Body of pancreas (tissue), 4 donors: ENCODE results near the gene DLD. TPM values are rescaled to one million over a fixed set of nuclear protein-coding genes. Genes with fewer than 3 reads are reported as not detected.

Experiments
- ATAC-seq: fragments of 150-250 bp; one replicate; pipeline ENCODE4 v1.9.1; 2016
- DNase-seq, 4 donors: peaks; one replicate each; pipeline ENCODE4 v3.0.0-alpha.2; 2019
- H3K27ac ChIP-seq, 4 donors: fragments of 200-600 bp; sonication (generic); 1 replicate in 3 of 4; 2 replicates in 1 of 4; pipeline versions ENCODE4 v1.5.1 to v1.6.1; 2016 to 2019; ENCODE audit warnings: mild to moderate bottlenecking in 1 of 4, mixed read lengths in 1 of 4, moderate library complexity in 1 of 4
- H3K27me3 ChIP-seq, 2 donors: fragments of 200-600 bp; sonication (generic); one replicate each; pipeline ENCODE4 v1.6.0; 2016; ENCODE audit warnings: mild to moderate bottlenecking in 1 of 2
- H3K36me3 ChIP-seq, 2 donors: fragments of 200-600 bp; sonication (generic); replicated peaks in 1 of 2; 2 replicates each; pipeline ENCODE4 v1.5.1; 2016; ENCODE audit warnings: low read depth in 2 of 2; ENCODE audit not compliant: insufficient read depth in 1 of 2
- H3K4me1 ChIP-seq: fragments of 200-600 bp; sonication (generic); one replicate; pipeline ENCODE4 v1.6.0; 2016
- H3K4me3 ChIP-seq, 2 donors: fragments of 200-600 bp; sonication (generic); 1 replicate in 1 of 2; 2 replicates in 1 of 2; pipeline ENCODE4 v1.5.1; 2016 to 2019
- H3K9me3 ChIP-seq, 3 donors: fragments of 200-600 bp; sonication (generic); 1 replicate in 2 of 3; 2 replicates in 1 of 3; pipeline ENCODE4 v1.5.1; 2016
- CTCF ChIP-seq, 7 experiments: fragments of 450-650 bp in 4 of 7; fragments of 200-600 bp in 3 of 7; sonication (generic) in 3 of 7; IDR thresholded peaks; one replicate each; pipeline ENCODE4 v1.5.1; 2016 to 2019; ENCODE audit warnings: antibody characterized with exemption in 7 of 7
- POLR2A ChIP-seq, 3 donors: fragments of 450-650 bp; IDR thresholded peaks; one replicate each; pipeline ENCODE4 v1.6.1; 2016; ENCODE audit warnings: antibody characterized with exemption in 3 of 3, mild to moderate bottlenecking in 2 of 3
- WGBS, 2 donors: methylation state at CpG; one replicate each; pipeline ENCODE4 v1.1.5; 2017; 5-methylcytosine and 5-hydroxymethylcytosine counted together
- intact Hi-C: fragments of 100-400 bp; cut with DNase I; formaldehyde crosslinking; loops from one replicate; pipeline ENCODE4 v1.15.1; 2023
- total RNA-seq, 2 donors: library from RNA; depleted of rRNA; stranded (reverse); fragments of >200 nt; gene quantifications; one replicate each; pipeline ENCODE4 v1.1.0, GENCODE V29; 2016

Gene DLD
- total RNA-seq, 2 donors from 2014 or later, result 53.7 to 123 TPM

- WGBS, 2 donors, result 86 to 92% methylated on average over 3 of the region's 3 CpGs
- no peak for ATAC-seq
- H3K4me1 ChIP-seq, result peaks cover 15% of the 10 kb centered on the region
- H3K27me3 ChIP-seq, result no peaks in the 10 kb centered on the region
- intact Hi-C loops, result no loop called here
- no peak for DNase-seq
- no peaks in the 10 kb centered on the region for H3K9me3 ChIP-seq
- H3K36me3 ChIP-seq, result peaks cover 0 to 6% of the 10 kb centered on the region in 2 donors
- no peak overlapping the region for H3K27ac ChIP-seq
- TF ChIP-seq POLR2A (IDR thresholded peaks at IDR 0.05) (no peak), CTCF (IDR thresholded peaks at IDR 0.05) (no peak)
- H3K4me3 ChIP-seq, result no peak overlapping the region
These were observed 53.6 kb downstream of the DLD start for GRCh38 chr7:107944411-107945169.

- 79 to 94% methylated on average over 2 of the region's 2 CpGs for WGBS, 2 donors
- TF ChIP-seq CTCF (IDR thresholded peaks at IDR 0.05) (no peak), POLR2A (IDR thresholded peaks at IDR 0.05) (no peak)
- ATAC-seq, result no peak
- intact Hi-C loops, result no loop called here
- no peak for DNase-seq
- peaks cover 0 to 6% of the 10 kb centered on the region in 2 donors for H3K36me3 ChIP-seq
- H3K9me3 ChIP-seq, result no peaks in the 10 kb centered on the region
- no peak overlapping the region for H3K27ac ChIP-seq
- no peak overlapping the region for H3K4me3 ChIP-seq
- H3K4me1 ChIP-seq, result peaks cover 22% of the 10 kb centered on the region
- no peaks in the 10 kb centered on the region for H3K27me3 ChIP-seq
These were observed 54.3 kb downstream of the DLD start for GRCh38 chr7:107945332-107945731.

- Histone ChIP-seq H3K36me3 (peaks cover 0 to 6% of the 10 kb centered on the region in 2 donors), H3K9me3 (no peaks in the 10 kb centered on the region), H3K27ac (no peak overlapping the region), H3K4me1 (peaks cover 33% of the 10 kb centered on the region), H3K4me3 (no peak overlapping the region), H3K27me3 (no peaks in the 10 kb centered on the region)
- 72 to 78% methylated on average over 2 of the region's 2 CpGs for WGBS, 2 donors
- ATAC-seq (no peak), DNase-seq (no peak)
- intact Hi-C loops, result no loop called here
- TF ChIP-seq POLR2A (IDR thresholded peaks at IDR 0.05), result no peak
- no peak for TF ChIP-seq CTCF (IDR thresholded peaks at IDR 0.05)
These were observed 55.5 kb downstream of the DLD start for GRCh38 chr7:107946451-107946850.

- 91 to 93% methylated on average over 6 of the region's 6 CpGs for whole genome bisulfite sequencing, 2 donors
- H3K4me3 ChIP-seq, result no peak overlapping the region
- DNase-seq, result no peak
- H3K36me3 ChIP-seq, result peaks cover 0 to 6% of the 10 kb centered on the region in 2 donors
- no peak for ATAC-seq
- peaks cover 38% of the 10 kb centered on the region for H3K4me1 ChIP-seq
- H3K27ac ChIP-seq, result no peak overlapping the region
- no peaks in the 10 kb centered on the region for H3K9me3 ChIP-seq
- TF ChIP-seq CTCF (IDR thresholded peaks at IDR 0.05) (no peak), POLR2A (IDR thresholded peaks at IDR 0.05) (no peak)
- H3K27me3 ChIP-seq, result no peaks in the 10 kb centered on the region
- intact Hi-C loops, result no loop called here
These were observed 55.9 kb downstream of the DLD start for GRCh38 chr7:107946881-107947280.
